Effector CD4-positive, alpha-beta T cell (primary cell): ENCODE measurements around the gene CRB2.
"Not testable (repeated sequence)": the region's sequence is repeated elsewhere in the genome, so short reads cannot be mapped to it uniquely, and the experiment has no call there.

Source experiments
- DNase-seq: peaks from one replicate; pipeline ENCODE4 v3.0.0-alpha.2; 2020

CRB2 gene

GRCh38 chr9:123329329-123329955 is 26.6 kb upstream of the CRB2 start:
- no peak for DNase-seq

DNA sequence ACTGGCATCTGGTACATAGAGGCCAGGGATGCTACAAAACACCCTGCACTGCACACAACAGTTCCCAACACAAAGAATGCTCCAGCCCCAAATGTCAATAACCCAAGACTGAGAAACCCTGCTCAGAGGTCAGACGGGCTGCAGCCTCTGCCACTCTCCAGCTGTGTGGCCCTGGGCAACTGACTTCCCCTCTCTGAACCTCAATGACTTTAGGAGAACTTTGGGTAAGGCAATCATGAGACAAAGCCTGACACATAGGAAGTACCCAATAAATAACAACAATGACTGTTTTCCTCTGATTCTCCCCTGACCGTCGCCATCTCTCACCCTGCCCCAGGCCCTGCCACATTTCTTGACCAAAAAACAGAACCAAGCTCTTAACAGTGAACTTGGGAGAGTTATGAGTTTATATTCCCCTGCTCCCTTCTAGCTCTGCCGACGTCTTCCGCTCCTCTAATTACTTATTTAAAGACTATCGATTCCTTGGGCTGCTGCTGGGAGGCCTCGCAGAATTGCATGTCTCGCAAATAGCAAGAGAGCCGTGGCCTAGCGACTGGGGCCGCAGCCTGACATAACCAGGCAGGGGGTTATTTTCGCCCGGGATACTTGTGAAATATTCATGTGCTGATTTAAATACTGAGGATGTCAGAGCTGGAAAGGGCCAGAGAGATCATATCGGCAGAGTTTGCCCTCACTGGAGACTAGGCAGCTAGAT is 24.5 kb upstream of the CRB2 start:
- no peak for DNase-seq

- not testable (repeated sequence) for DNase-seq
These were observed 22.8 kb upstream of the CRB2 start for GRCh38 chr9:123333058-123333669.

DNA sequence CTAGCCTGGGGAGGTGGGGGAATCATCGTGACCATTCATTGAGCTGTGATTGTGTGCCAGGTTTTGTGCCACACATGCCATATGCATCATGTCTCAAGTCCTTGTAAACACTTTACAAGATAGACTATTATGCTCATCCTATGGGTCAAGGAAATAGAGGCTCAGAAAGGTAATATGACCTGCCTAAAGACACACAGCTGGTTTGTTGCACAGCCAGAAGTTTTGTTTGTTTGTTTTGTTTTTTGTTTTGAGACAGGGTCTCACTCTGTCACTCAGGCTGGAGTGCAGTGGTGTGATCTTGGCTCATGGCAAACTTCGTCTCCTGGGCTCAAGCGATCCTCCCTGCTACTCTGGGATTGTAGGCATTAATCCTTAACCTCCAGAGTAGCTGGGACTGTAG is 21.4 kb upstream of the CRB2 start:
- DNase-seq = no peak

DNA sequence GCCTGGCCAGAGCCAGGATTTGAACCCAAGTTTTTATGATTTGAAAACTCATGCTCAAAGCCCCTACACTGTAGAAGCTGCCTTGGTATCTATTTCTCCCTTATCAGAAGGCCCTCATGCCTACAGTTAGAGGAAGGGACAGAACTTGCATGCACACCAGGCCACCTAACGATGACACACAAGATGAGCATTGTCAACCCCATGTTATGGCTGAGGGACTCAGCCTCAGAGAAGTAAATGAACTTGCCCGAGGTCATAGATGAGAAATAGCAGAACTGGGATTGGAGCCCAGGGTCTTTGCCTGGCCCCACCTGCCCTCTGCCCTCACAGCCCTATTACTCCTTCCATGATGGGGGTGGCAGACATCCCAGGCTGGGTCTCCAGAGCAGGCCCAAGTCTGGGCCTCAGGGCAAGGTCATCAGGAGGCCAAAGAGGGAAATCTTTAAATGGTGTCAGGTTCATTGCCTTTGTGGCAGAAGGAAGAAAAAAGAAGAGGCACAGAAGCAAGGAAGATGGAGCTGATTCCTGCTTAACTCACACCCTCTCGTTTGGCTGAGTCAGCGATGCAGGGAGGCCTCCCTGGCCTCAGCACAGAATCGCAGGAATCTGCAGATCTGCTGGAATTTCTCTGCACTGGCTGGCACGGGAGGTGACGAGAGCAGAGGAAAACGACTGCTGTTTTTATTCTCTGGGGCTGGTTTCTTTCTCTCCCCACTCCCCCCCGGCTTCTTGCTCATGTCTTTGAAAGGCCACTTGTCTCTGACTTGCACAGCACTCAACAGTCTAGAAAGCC is 20.6 kb upstream of the CRB2 start:
- no peak for DNase-seq

DNA sequence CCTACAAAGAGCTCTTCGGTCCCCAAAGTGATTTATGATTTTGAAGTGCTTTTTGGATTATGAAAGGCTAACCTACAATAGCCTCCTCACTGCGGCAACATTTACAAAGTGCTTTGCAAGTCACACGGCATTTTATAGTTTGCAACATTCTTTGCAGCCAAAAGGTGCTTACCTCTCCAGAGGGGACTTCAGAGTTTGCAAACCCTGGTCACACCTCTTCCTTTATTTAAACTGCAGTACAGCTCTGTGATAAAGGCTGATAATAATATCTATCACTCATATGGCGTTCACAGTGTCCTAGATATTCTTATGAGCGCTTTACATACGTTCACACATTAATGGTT is 20.0 kb upstream of the CRB2 start:
- no peak for DNase-seq

- DNase-seq = no peak
These were observed 19.5 kb upstream of the CRB2 start for GRCh38 chr9:123336449-123336848.

- no peak for DNase-seq
These were observed 19.0 kb upstream of the CRB2 start for GRCh38 chr9:123336959-123337358.

- DNase-seq = no peak
These were observed 18.0 kb upstream of the CRB2 start for GRCh38 chr9:123337971-123338370.

DNA sequence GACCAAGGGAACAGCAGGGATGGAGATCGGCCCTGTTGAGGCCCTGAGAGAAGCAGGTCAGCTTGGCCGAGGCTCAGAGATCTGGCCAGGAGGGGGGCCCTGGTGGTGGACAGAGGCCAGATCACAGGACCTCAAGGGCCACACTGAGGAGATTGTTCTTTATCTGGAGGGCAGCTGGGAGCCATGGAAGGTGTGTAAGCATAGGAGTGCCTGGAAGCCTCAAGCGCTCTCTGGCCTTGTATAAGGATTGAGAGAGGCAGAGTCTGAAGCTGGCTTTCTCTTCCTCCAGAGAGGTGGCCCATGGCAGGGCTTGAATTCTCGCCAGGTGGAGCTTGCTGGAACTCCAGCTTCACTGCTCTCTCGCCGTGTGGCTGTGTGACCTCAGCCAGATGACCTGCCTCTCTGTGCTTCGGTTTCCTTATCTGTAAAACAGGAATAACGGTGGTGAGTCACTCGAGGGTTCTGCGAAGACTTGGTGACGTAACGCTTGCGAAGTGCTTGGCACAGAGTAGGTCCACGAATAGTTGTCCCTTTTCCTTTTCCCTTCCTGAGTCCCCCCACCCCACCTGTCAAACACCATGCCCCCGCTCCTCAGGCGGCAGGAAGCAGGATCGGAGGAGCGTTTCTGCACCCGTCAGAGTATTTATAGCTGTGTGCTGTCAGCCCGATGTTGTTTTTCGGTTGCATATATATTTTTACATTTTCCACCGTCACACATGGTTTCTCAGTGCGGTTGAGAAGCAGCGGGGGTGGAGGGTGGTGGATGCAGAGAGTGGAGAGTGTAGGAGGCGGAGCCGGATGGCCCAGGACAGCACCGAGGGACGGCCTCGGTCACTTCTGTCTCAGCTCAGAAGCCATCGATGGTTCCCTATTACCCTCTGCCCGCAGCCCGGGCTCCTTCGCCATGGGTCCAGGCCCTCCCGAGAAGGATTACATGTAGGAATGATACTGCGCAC is 17.0 kb upstream of the CRB2 start:
- DNase-seq = peak; percentile 23

DNA sequence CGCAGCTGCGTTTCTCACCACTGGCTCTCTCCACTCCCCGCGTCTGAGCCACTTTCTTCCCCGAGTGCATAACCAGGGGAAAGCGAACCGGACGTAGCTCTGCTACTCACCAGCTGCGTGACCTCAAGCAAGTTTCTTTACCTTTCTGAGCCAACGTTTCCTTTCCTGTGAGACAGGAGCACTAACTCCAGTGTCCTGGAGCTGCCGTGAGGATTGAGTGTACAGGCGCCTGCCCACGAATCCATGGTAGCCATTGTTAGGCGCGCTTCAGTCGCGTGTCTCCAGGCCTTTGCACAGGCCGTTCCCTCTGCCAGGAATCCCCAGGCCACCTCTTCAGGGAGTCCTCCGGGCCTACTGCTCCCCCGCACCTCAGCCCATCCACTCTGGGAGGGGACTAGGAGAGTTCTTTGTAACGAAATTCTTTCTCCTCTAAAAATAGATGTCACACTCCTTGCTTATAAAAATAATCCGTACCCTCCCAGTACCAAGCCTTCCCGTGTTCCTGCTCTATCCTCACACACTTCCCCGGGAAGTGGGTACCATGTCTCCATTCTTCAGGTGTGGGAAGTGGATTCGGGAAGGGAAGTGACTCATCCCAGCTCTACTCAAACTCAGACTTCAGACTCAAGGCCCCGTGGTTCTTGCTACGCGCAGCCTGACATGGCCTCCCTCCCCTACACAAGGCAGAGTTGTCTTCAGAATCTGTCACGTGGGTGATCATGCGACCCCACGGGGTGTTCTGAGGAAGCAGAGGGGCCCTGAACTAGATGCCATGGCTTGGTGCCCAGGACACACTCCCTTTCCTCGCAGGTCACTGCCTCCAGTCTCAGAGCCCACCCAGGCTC is 16.1 kb upstream of the CRB2 start:
- no peak for DNase-seq

DNA sequence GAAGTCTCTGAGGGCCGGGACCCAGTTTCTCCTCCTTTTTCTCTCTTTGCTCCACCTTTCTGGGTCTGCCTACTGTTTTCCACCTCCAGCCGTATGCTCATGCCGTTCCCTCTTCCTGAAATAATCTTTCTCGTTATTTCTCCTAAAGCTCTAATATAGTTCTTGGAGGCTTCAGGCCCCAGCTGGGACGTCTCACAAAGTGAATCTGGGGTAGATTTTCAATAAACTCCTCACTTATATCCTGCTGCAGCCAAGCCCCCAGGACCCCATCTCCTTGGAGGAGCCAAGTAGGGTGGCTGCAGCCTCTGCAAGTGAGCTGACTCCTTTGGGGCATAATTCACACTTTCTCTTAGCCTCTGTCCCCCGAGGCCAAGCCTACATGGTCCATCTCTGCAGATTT is 14.2 kb upstream of the CRB2 start:
- no peak for DNase-seq

GRCh38 chr9:123342247-123342646 is 13.8 kb upstream of the CRB2 start:
- DNase-seq = no peak

GRCh38 chr9:123343443-123344191 is 12.4 kb upstream of the CRB2 start:
- no peak for DNase-seq

DNA sequence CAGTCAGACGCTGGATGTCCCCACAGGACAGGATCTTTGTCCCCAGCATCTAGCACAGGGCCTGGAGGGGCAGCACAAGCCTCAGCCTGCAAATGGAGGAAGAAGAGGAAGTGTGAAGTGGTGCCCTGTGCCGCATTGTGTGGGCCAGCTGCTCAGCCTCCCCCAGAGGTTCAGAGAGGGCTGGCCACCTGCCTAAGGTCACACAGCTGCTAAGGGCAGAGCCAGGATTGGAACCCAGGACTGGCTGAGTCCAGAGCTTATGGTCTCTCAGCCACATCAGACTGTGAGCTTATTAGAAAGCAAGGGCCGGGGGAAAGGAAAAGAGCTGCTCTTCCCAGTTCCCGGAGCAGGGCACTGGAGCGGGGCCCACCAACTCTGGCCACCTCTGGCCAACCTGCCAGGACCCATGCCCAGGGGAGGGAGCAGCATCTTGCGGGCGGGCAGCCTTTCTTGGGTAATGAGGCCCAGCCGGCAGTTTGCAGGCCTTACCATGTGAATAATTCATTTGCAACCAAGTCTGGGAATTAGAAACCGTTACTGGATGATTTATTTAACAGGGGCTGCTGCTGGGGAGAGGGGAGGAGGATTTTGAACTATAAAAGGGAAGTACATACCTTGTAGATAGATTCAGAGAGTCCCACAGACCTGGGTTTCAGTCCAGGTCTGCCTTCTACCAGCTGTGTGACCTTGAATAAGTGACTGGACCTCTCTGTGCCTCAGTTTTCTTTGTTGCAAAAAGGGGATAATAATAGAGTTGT is 11.6 kb upstream of the CRB2 start:
- DNase-seq = no peak

GRCh38 chr9:123345567-123345955 is 10.4 kb upstream of the CRB2 start:
- no peak for DNase-seq

DNA sequence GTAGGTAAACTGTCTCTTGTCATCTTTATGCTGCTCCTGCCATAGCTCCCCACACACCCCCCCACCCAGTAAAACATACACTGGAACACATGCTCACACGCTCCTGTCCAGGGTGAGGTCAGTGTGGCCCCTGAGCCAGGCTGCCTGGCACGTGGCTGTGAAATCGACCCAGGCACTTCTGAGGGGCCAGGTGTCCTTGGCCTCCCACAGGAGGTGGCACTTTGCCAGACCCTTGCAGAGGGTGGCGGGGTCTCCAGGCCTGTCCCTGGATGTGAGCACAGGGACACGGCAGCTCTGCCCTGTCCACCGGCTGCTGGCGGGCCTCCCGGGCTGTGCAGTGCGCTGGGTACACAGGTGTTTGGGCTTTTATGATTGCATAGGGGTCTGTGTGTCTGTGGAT is 10.0 kb upstream of the CRB2 start:
- DNase-seq = no peak

DNA sequence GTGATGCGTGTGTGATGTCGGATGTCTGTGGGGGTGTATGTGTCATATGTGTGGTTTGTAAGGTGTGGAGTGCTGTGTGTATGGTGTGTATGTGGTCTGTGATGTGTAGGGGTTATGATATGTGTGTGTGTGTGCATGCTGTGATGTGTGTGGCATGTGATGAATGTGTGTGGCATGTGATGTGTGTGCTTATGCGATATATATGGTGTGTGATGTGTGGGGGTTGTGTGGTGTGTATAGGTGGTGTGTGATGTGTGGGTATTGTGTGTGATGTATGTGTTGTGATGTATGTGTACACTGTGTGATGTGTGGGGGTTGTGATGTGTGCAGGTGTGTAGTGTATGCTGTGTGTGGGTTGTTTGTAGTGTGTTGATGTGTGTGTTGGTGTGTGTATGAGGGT is 9.2 kb upstream of the CRB2 start:
- no peak for DNase-seq

DNA sequence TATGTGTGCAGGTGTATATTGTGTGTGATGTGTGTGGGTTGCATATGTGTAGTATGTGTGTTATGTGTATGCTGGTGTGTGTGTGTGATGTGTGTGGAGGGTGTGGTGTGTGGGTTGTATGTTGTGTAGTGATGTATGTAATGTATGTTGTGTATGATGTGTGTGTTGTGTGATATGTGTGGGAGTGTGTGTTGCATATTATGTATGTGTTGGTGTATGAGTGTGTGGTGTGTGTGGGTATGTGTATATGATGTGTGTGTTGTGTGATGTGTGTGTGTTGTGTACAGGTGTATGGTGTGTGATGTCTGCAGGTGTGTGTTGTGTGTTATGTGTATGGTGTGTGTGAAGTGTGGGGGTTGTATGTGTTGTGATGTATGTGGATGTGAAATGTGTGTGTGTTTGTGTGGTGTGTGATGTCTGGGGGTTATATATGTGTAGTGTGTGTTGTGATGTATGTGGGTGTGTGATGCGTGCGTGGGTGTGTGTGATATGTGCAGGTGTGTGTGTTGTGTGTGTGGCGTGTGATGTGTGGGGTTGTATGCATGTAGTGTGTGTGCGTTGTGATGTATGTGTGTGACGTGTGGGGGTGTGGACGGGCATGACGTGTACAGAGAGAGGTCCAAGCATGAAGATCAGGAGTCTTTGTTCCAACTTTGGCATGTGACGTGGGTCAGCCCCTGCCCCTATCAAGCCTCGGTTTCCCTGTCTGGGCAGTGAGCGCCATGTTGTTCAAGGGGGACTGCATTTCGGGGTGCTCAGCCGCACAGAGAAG is 8.5 kb upstream of the CRB2 start:
- no peak for DNase-seq
